Measurements from ENCODE around the gene MET.
A peak's percentile ranks its signal among the peaks of the same experiment; 100 is the strongest.
"Not testable (repeated sequence)": the region's sequence is repeated elsewhere in the genome, so short reads cannot be mapped to it uniquely, and the experiment has no call there.

The MET gene

DNA sequence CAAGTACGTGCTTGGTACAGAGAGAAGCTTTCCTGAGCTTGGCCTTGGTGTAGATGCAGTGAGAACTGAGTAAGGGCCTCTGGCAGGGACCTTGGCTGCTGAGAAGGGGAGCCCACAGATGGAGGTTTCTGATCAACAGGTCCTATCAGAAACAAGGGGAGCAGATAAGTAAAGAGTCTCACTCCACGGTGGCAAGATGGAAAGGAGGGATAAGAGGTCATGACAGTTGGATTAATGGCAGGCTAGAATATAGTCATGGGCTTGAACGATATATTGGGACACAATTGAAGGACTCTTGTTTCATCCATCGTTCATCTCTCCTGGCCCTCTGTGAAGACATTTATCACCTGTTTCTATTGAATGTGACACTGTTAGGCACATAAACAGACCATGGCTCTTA is 41.5 kb downstream of the MET start:
- Histone ChIP-seq H3K4me2 (no peak overlapping the region), H3K4me3 (no peak overlapping the region), H3K9ac (no peak overlapping the region), H3K27me3 (no peaks in the 10 kb centered on the region), H3K4me1 (no peaks in the 10 kb centered on the region), H3K27ac (no peak overlapping the region), H3K36me3 (no peaks in the 10 kb centered on the region), H3K9me3 (replicated peaks in 1 of 11) (no peaks in the 10 kb centered on the region), H4K20me1 (no peaks in the 10 kb centered on the region)
- TF ChIP-seq Cebpa-rat (IDR thresholded peaks at IDR 0.05): no peak

DNA sequence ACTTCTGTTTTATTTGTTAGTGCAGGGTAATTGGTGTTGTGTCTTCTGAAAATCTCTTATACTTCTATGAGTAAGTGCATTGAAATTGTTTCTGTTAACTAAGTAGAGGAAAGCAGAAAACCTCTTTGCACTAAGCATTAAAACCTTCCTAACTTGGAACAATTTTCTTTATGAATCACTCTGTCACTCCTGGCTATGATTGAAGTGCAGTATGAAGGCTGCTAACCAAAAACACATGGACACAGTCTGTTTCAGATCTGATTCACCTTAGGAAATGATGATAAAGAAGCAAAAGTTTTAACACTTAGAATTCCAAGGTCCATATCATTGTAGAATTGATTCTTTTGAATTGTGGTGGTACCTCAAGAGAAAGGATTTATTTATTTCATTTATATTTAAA is 41.9 kb downstream of the MET start:
- Histone ChIP-seq H3K9ac (no peak overlapping the region), H3K36me3 (no peaks in the 10 kb centered on the region), H3K27me3 (no peaks in the 10 kb centered on the region), H3K27ac (no peak overlapping the region), H4K20me1 (no peaks in the 10 kb centered on the region), H3K4me3 (no peak overlapping the region), H3K4me1 (no peaks in the 10 kb centered on the region), H3K4me2 (no peak overlapping the region), H3K9me3 (replicated peaks in 1 of 11) (no peaks in the 10 kb centered on the region)
- TF ChIP-seq Cebpa-rat (IDR thresholded peaks at IDR 0.05): no peak

DNA sequence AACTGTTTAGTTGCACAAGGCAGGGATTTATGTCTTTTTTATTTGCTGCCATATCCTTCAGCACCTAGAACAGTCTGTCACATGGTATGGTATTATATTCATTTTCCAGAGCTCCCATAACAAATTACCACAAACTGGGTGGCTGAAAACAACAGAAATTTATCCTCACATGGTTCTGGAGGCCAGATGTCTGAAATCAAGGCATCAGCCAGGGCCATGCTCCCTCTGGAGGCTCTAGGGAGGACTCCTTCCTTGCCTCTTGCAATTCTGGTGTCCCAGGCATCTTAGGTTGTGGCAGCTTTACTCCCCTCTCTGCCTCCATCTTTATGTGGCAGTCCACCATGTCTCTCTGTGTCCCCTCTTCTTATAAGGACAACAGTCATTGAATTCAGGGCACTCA is 43.1 kb downstream of the MET start:
- Histone ChIP-seq H3K27ac (no peak overlapping the region), H3K27me3 (no peaks in the 10 kb centered on the region), H4K20me1 (no peaks in the 10 kb centered on the region), H3K4me3 (no peak overlapping the region), H3K4me1 (no peaks in the 10 kb centered on the region), H3K9me3 (replicated peaks in 1 of 11) (no peaks in the 10 kb centered on the region), H3K36me3 (no peaks in the 10 kb centered on the region), H3K4me2 (no peak overlapping the region), H3K9ac (no peak overlapping the region)
- TF ChIP-seq Cebpa-rat (IDR thresholded peaks at IDR 0.05): no peak

DNA sequence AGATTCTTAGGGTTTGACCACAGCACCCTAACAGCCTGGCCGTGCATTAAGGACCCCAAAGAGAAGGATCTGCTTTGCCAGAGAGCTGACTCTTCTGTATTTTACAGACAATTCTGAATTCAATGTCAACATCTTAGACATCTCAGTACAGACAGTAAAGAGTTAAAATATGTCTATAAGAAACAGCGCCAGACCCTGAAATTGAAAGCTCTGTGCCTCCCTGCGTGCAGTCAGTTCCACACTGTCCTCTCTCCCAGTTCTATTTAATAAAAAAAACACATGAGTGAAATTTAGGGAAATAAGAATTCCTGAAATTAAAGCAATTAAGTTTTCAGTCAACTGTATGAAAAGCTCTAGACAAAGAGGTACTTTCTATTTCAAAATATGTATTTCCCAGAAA is 45.1 kb downstream of the MET start:
- Histone ChIP-seq H3K9me3 (replicated peaks in 1 of 11) (no peaks in the 10 kb centered on the region), H3K36me3 (no peaks in the 10 kb centered on the region), H3K4me3 (no peak overlapping the region), H3K9ac (no peak overlapping the region), H3K4me2 (no peak overlapping the region), H3K27me3 (no peaks in the 10 kb centered on the region), H3K27ac (no peak overlapping the region), H3K4me1 (no peaks in the 10 kb centered on the region), H4K20me1 (no peaks in the 10 kb centered on the region)
- no peak for TF ChIP-seq Cebpa-rat (IDR thresholded peaks at IDR 0.05)

DNA sequence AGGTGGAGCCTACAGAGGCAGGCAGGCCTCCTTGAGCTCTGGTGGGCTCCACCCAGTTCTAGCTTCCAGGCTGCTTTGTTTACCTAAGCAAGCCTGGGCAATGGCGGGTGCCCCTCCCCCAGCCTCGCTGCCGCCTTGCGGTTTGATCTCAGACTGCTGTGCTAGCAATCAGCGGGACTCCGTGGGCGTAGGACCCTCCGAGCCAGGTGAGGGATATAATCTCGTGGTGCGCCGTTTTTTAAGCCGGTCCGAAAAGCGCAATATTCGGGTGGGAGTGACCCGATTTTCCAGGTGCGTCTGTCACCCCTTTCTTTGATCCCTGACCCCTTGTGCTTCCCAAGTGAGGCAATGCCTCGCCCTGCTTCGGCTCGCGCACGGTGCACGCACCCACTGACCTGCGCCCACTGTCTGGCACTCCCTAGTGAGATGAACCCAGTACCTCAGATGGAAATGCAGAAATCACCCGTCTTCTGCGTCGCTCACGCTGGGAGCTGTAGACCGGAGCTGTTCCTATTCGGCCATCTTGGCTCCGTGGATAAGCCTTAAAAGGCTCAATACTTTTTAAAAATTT is 52.0 kb downstream of the MET start:
- H3K9me3 ChIP-seq (replicated peaks in 1 of 11); H3K9ac ChIP-seq; H3K27me3 ChIP-seq; H3K27ac ChIP-seq; H3K4me3 ChIP-seq; H4K20me1 ChIP-seq; H3K4me2 ChIP-seq; H3K36me3 ChIP-seq: not testable (repeated sequence)
- H3K4me1 ChIP-seq: peaks cover 0 to 11% (median 5%) of the 10 kb centered on the region in 10 experiments; a peak in 7 of 20 replicates

DNA sequence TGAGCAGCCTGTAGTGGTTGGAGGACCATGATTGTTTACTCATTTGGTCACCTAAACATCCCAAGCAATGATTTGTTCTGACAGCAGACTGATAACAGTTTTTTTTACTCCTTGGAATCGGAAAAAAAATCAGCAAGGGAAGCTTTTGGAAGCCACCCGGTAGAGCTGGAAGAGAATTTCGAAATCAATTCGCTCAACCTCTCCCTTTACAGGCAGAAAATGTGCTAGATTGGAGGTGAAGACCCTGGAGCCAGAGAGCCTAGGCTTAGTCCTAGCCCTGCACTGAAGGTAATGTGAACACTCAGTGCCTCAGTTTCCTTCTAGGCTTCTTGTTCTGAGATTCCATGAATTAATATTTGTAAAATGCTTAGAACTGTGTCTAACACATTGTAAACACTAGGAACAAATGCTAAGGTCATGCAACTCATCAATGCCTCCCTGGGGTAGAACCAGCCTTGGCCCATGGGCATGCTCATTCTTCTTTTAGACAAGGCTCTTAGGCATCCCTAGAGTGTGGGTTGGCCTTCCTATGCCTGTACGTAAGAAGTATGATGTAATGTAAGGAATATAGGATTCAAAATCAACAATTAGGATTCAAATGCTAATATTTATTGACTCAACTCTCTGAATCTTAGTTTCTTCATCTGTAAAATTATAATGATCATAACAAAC is 52.7 kb downstream of the MET start:
- Histone ChIP-seq H3K27ac (no peak overlapping the region), H3K9ac (no peak overlapping the region), H3K9me3 (replicated peaks in 1 of 11) (no peaks in the 10 kb centered on the region), H3K36me3 (no peaks in the 10 kb centered on the region), H3K4me3 (no peak overlapping the region), H4K20me1 (no peaks in the 10 kb centered on the region), H3K27me3 (no peaks in the 10 kb centered on the region), H3K4me1 (peaks cover 0 to 11% (median 5%) of the 10 kb centered on the region in 10 experiments; a peak in 7 of 20 replicates), H3K4me2 (no peak overlapping the region)
- TF ChIP-seq Cebpa-rat (IDR thresholded peaks at IDR 0.05): no peak

DNA sequence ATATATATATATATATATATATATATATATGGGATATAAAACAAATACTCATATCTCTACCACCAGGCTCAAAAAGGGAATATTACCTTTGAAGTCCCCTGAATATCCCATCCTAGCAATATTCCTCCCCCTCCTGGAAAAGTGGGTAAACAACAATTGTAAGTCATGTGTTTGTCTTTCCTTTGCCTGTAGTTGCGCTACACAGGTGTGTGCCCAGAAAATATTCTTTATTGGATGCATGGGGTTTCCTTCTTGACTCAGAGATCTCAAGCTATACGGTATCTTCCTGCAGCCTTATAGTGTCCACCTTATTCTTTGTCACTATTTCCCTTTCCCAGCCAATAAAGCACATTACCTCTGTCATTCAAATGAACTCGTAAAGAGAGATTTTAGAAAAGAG is 54.2 kb downstream of the MET start:
- Histone ChIP-seq H3K4me1 (peaks cover 0 to 11% (median 5%) of the 10 kb centered on the region in 10 experiments; a peak in 7 of 20 replicates), H3K36me3 (no peaks in the 10 kb centered on the region), H3K9ac (no peak overlapping the region), H3K4me3 (no peak overlapping the region), H3K4me2 (no peak overlapping the region), H3K27ac (no peak overlapping the region), H3K9me3 (replicated peaks in 1 of 11) (no peaks in the 10 kb centered on the region), H3K27me3 (no peaks in the 10 kb centered on the region), H4K20me1 (no peaks in the 10 kb centered on the region)
- no peak for TF ChIP-seq Cebpa-rat (IDR thresholded peaks at IDR 0.05)

DNA sequence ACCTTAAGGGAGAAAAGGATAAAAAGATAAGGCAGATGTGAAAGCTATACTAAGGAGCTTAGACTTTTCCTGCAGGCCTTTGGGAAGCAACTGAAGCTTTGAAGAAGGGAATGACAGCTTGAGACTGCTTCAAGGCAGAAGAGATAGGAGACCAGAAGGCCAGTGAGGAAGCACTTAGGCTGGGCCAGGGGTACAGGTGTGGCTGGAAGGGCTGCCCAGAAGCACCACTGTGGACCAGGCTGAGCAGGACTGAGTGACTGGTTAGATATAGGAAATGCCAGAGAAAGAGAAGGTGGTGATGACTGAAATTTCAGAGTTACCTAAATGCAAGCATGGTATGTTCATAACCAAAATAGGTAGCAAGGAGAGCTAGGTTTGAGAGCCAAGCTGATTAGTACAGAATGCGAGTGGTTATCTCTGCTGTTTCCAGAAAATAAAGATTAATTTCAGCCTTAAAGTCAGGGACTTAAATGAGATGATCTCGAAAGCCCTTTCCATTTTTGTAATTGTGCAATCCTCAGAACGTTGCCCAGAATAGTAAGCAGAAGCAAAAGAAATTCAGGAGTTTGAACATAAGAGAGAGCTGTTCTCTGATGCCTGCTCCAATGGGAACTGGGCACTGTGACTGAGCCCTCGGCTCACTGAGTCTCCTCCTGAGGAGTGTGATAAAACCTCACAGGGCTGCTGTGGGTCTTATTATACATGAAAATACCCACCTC is 54.9 kb downstream of the MET start:
- H3K4me2 ChIP-seq: peak overlapping the region in 9 of 11 experiments; percentile 2 to 42 (median 16); a peak in 9 of 22 replicates
- peaks cover 0 to 11% (median 5%) of the 10 kb centered on the region in 10 experiments; a peak in 7 of 20 replicates for H3K4me1 ChIP-seq
- no peaks in the 10 kb centered on the region for H3K27me3 ChIP-seq
- no peak overlapping the region for H3K9ac ChIP-seq
- no peak overlapping the region for H3K4me3 ChIP-seq
- TF ChIP-seq Cebpa-rat (IDR thresholded peaks at IDR 0.05): no peak
- no peaks in the 10 kb centered on the region for H3K36me3 ChIP-seq
- H4K20me1 ChIP-seq: no peaks in the 10 kb centered on the region
- no peak overlapping the region for H3K27ac ChIP-seq
- H3K9me3 ChIP-seq (replicated peaks in 1 of 11): no peaks in the 10 kb centered on the region

DNA sequence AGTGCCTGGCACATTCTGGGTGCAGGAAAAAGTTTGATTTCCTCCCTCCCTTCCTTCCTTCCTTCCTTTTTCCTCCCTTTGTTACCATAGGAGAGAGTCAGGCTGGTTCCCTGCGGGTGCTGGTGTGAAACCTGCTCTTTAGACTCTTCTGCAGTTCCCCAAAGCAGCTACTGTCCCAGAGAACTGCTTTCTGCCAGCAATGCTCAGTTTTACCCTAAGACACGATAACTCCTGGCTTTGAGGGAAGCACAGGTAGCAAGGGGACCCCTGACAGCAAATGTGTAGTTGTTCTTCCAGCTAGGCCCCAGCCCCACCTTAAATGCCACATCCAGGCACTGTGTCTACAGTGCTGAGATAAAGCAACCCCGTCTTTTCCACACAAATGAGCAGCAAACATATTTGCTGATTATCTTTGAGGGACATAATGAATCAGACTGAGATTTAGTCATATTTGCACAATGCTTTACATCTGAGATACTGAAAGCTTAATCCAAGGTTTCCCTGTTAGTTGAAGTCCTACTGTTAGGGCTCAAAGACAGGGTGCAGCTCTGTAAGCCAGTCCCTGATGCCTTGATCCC is 55.5 kb downstream of the MET start:
- TF ChIP-seq Cebpa-rat (IDR thresholded peaks at IDR 0.05): no peak
- no peaks in the 10 kb centered on the region for H3K9me3 ChIP-seq (replicated peaks in 1 of 11)
- no peaks in the 10 kb centered on the region for H3K36me3 ChIP-seq
- no peak overlapping the region for H3K4me3 ChIP-seq
- H3K4me1 ChIP-seq: peaks cover 0 to 11% (median 5%) of the 10 kb centered on the region in 10 experiments; a peak in 7 of 20 replicates
- no peak overlapping the region for H3K27ac ChIP-seq
- no peak overlapping the region for H3K9ac ChIP-seq
- peak overlapping the region in 9 of 11 experiments; percentile 2 to 42 (median 16); a peak in 9 of 22 replicates for H3K4me2 ChIP-seq
- no peaks in the 10 kb centered on the region for H3K27me3 ChIP-seq
- no peaks in the 10 kb centered on the region for H4K20me1 ChIP-seq
